ENCODE results near the gene NEU4.

NEU4 gene

GRCh38 chr2:241835611-241836010, 26.6 kb downstream of the NEU4 start:
- DNase-seq, result no peak

- DNase-seq, result no peak
These were observed 27.3 kb downstream of the NEU4 start for GRCh38 chr2:241836292-241836691.

DNA sequence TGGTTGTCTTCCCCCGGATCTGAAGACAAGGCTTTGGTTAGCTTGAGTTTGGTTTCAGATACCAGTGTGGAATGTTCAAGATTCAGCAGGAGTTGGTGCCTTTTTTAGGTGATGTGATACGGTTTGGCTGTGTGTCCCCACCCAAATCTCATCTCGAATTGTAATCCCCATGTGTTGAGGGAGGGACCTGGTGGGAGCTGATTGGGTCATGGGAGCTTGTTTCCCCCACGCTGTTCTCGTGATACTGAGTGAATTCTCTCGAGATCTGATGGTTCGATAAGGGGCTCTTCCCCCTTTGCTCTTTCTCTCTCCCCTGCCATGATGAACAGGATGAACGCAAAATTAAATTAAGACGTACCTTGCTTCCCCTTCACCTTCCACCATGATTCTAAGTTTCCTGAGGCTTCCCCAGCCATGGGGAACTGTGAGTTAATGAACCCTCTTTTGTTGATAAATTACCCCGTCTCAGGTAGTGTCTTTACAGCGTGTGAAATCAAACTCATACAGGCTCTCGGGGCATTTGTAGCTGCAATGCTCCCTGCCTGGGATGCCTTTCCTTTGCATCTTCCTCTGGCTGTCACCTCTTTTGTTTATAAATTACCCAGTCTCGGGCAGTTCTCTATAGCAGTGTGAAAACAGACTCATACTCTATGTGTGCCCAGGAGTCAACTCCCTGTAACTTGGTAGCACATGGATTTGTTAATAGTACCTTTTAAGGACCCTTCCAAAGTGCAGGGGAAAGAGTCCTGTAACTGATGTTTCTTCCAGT, 28.4 kb downstream of the NEU4 start:
- DNase-seq, result no peak

GRCh38 chr2:241841181-241842066, 32.4 kb downstream of the NEU4 start:
- DNase-seq, result no peak

DNA sequence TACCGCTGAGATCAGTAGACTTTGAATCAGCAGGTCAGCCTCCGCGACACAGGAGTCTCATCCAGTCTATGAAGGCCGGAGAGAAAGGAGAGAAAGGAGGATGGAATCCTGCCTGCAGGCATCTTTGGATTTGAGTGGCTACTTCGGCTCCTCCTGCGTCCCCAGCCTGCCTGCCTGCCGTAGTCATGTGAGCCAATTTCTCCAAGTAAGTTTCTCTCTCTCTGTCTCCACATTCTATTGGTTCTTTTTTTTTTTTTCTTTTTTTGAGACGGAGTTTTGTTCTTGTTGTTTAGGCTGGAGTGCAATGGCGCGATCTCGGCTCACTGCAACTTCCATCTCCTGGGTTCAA, 33.0 kb downstream of the NEU4 start:
- no peak for DNase-seq

DNA sequence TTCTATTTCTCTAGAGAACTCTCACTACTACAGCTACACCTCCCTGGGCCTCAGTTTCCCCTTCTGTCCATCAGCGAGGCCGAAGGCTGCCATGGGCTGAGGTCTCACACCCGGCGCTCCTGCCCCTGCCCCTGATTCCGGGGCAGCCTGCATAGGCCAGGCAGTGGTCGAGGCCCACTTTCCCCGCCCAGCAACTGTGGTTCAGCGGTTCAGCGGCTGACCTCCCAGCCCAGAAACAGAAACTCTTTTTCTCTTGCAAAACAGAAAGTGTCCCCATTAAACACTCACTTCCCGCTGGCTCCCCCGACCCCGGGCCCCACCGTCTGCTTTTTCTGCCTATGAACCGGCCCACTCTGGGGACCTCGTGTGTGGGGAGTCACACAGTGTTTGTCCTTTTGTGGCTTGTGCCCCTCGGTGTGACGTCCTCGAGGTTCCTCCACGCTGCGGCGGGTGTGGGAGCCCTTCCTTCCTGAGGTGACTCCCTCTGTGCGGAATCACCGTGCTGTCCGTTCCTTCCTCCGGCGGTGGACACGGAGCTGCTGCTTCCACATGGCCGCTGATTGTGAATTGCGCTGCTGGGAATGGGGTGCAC, 33.7 kb downstream of the NEU4 start:
- no peak for DNase-seq

DNA sequence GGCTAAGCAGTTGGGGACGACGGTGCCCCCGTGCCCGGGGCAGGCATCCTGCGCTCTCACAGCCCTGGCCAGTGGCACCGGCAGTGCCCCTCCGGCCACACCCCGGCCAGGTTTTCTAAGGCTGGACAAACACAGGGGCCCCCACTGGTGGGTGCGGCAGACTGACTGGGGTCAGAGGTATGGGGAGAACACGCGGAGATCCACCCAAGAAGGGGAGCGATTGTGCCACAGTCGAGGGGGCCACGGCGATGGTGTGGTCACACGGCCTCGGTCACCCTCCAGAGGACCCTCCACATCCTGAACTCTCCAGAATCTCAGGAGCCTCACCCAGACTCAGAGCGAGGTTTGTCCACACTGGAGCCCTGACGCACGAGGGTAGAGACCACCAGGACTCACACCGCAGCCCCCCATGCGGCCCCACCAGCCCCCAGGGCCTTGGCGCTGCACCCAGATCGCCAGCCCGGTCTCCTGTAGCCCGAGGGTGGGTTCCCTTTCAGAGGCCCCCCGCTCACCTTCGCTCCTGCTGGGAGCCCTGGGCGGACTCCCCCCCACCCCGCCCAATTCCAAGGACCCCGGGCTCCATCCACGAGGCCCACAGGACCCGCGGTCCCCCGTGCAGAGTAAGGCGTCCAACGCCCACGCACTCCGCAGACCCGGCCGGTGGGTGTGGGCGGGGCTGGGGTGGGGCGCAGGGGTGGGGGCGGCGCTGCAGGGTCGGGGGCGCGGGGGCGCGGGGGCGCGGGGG, 34.5 kb downstream of the NEU4 start:
- DNase-seq, result no peak

DNA sequence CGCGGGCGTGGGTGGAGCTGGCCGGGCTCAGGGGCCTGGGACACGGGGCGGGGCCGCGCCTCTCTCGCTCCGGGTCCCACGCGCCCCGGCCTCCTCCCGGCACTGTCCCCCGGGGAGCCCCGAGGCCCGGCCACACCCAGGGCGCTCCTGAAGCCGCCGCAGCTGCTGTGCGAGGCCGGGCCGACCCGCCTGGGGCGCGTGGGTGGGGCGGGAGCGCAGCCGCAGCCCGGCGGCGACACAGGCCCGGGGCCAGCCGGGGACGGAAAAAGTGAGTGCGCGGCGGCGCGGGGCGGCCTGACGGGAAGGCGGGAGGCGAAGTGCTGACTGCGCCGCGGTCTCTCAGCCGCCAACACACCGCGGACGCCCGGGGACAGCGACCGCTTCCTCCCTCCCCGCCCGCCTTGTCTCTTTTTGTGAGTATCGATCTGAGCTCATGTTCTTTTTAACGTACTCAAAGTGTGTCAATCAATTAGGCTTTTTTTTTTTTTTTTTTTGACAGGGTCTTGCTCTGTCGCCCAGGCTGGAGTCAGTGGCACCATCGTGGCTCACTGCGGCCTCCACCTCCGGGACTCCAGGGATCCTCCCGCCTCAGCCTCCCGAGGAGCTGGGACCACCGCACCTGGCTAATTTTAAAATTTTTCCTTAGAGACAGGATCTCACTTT, 35.2 kb downstream of the NEU4 start:
- DNase-seq, result peak; percentile 82 to 87

- DNase-seq, result no peak
These were observed 36.0 kb downstream of the NEU4 start for GRCh38 chr2:241844831-241845578.

DNA sequence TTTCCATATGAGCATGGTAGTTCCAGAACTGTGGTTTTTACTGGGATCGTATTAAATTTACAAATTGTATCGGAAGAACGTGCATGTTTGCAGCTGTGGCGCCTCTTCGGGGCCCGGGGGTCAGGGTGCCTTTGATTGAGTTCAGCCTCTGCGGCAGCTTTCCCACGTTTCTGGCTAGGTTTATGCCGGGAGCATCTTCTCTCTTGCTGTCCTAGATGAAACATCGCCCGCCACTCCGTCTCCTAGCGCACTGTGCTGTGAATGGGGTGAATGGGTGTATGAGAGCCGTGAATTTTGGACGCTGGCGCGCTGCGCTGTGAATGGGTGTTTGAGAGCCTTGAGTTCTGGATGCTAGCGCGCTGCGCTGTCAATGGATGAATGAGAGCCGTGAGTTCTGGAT, 37.4 kb downstream of the NEU4 start:
- no peak for DNase-seq

DNA sequence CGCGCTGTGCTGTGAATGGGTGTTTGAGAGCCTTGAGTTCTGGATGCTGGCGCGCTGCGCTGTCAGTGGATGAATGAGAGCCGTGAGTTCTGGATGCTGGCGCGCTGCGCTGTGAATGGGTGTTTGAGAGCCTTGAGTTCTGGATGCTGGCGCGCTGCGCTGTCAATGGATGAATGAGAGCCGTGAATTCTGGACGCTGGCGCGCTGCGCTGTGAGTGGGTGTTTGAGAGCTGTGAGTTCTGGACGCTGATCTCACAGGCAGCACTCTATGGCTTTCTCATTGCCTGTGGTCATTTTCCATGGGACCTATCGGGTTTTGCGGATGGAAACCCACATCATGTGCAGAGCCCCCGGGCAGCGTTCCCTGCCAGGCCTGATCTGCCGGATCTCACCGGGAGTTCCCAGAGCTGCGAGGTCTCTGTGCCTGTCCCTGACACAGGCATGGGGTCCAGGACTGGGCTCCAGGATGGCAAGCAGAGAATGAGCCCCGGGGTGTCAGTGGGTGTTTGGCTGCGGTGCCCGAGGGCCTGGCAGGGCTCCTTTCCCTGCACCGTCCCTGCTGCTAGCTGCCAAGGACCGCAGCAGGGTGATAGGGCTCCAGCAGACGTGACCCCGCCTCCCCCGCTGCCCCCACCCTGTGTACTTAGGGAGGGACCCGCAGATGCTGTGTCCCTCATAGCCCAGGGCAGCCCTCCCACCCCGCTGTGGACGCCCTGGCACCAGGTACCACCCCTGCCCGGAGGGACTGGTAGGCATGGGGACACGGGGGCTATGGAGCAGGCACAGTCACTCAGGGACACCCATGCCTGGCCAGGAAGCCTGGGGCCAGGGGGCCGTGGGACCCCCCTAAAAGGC, 40.0 kb downstream of the NEU4 start:
- no peak for DNase-seq

DNA sequence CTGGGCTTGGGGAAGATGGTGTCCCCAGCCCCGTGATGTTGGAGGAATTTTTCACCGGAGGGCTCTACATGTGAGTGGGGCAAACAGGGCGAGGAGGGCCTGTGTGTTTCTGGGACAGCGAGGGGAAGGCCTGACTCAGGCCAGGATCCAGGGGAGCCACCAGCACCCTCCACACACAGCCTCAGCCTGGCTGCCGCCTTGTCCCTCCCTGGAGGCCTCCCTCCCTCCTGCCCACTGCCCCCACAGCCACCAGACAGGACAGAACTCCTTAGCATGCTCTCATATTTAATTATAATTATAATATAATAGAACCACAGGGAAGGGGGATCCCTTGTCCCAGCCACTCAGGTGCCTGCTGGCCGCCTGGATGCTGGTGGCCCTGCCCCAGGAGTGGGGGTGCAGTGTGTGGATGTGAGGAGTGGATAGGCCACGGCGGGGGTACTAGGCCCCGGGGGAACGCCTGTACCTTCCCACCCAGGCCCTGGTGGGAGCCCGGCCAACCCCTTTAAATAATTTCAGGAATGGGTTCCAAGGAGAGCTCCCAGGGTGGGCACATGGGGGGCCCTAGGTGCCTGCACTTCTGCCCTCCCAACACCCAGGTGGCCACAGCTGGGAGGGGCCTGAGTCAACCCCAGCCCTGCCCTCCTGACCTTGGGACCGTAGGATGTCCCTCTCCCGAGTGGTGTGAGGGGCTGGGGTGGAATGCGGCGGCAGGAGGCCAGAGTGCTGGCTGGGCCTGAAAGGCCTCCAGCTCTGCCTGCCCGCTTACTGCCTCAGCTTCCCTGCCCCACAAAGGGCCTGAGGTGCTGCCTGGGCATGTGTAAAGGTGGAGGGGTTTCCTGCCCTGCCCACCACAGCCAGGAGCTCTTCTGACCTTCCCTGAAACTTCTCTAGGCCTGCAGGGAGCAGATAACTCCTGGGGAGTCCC, 40.9 kb downstream of the NEU4 start:
- no peak for DNase-seq

- DNase-seq, result no peak
These were observed 41.7 kb downstream of the NEU4 start for GRCh38 chr2:241850544-241851324.

DNA sequence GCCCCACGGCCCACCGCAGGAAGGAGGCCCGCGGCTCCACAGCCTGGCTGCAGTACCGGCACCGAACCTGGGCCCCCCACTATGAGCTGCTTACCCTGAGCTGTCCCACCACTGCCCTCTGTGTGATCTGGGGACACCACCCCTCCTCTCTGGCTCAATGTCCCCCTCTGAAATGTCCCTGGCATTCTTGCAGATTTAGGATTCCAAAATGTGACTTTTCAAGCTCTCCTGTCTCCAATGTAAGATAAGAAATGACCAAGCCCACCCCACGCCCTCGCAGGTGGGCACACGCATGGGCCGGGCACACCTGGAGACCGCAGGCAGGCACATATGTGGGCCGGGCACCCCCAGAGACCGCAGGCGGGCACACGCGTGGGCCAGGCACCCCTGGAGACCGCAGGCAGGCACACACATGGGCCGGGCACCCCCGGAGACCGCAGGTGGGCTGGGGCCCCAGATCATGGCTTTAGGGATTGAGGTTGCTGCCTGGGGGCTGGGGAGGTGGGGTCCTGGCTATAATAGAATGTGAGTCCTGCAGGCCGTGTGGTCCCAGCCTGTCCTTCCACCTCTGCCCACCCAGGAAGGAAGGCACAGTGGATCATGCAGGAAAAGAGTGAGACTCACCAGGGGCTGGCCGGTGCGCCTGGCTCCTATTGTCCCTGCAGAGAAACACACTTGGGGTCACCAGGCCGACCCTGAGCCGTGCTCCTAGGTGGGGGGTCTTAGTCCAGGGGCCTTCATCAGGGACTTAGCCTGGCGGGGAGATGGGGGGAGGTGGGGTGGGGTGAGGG, 42.5 kb downstream of the NEU4 start:
- DNase-seq, result no peak

GRCh38 chr2:241852116-241852980, 43.4 kb downstream of the NEU4 start:
- no peak for DNase-seq

- no peak for DNase-seq
These were observed 44.1 kb downstream of the NEU4 start for GRCh38 chr2:241852981-241853631.
